MM.1S (cell line): ENCODE results near the gene DENND4B.
"Not testable (repeated sequence)": the region's sequence is repeated elsewhere in the genome, so short reads cannot be mapped to it uniquely, and the experiment has no call there.

ENCODE experiments used
- DNase-seq: peaks from one replicate; pipeline ENCODE4 v3.0.0-alpha.2; 2015
- H2AFZ ChIP-seq: fragments of 300-600 bp; sonication (generic); 2 replicates; pipeline ENCODE4 v1.6.0; 2016; ENCODE audit warnings: antibody characterized with exemption, low read length
- H3F3A ChIP-seq: fragments of 300-600 bp; sonication (generic); 2 replicates; pipeline ENCODE4 v1.6.1; 2016; ENCODE audit warnings: mild to moderate bottlenecking, antibody characterized with exemption, low read length, moderate library complexity, mixed read lengths; ENCODE audit not compliant: insufficient read depth
- H3K27ac ChIP-seq: fragments of 300-600 bp; sonication (generic); 2 replicates; pipeline ENCODE4 v1.5.1; 2016; ENCODE audit warnings: mild to moderate bottlenecking, low read length
- H3K27me3 ChIP-seq: fragments of 300-600 bp; sonication (generic); replicated peaks from 2 replicates; pipeline ENCODE4 v1.6.0; 2016; ENCODE audit warnings: low read length; ENCODE audit not compliant: insufficient read depth
- H3K36me3 ChIP-seq: fragments of 300-600 bp; sonication (generic); replicated peaks from 2 replicates; pipeline ENCODE4 v1.6.1; 2016; ENCODE audit warnings: mild to moderate bottlenecking, low read length, mixed read lengths; ENCODE audit not compliant: insufficient read depth
- H3K4me1 ChIP-seq: fragments of 300-600 bp; sonication (generic); 2 replicates; pipeline ENCODE4 v1.6.1; 2016; ENCODE audit warnings: low read length, mixed read lengths
- H3K4me2 ChIP-seq: fragments of 300-600 bp; sonication (generic); 2 replicates; pipeline ENCODE4 v1.6.0; 2016; ENCODE audit warnings: low read depth, low read length
- H3K4me3 ChIP-seq: fragments of 300-600 bp; sonication (generic); 2 replicates; pipeline ENCODE4 v1.5.1; 2016; ENCODE audit warnings: low read length, mixed read lengths
- H3K79me2 ChIP-seq: fragments of 300-600 bp; sonication (generic); 2 replicates; pipeline ENCODE4 v1.6.1; 2016; ENCODE audit warnings: mixed run types, low read length, mixed read lengths
- H3K9ac ChIP-seq: fragments of 300-600 bp; sonication (generic); 2 replicates; pipeline ENCODE4 v1.6.1; 2016; ENCODE audit warnings: low read length, mixed read lengths
- H3K9me2 ChIP-seq: fragments of 300-600 bp; sonication (generic); replicated peaks from 2 replicates; pipeline ENCODE4 v1.6.1; 2016; ENCODE audit warnings: mild to moderate bottlenecking, low read length, mixed read lengths; ENCODE audit not compliant: insufficient read depth
- H3K9me3 ChIP-seq: fragments of 300-600 bp; sonication (generic); replicated peaks from 2 replicates; pipeline ENCODE4 v1.6.1; 2016; ENCODE audit warnings: mild to moderate bottlenecking, low read length, mixed read lengths; ENCODE audit not compliant: insufficient read depth
- H4K20me1 ChIP-seq: fragments of 300-600 bp; sonication (generic); 2 replicates; pipeline ENCODE4 v1.6.1; 2016; ENCODE audit warnings: mild to moderate bottlenecking, low read length, moderate library complexity, mixed read lengths; ENCODE audit not compliant: insufficient read depth
- CTCF ChIP-seq: fragments of 300-600 bp; sonication (generic); IDR thresholded peaks from 2 replicates; pipeline ENCODE4 v1.5.1; 2016; ENCODE audit warnings: antibody characterized with exemption, low read length, mixed read lengths
- EZH2 ChIP-seq: fragments of 300-600 bp; sonication (generic); optimal IDR thresholded peaks from 2 replicates; pipeline ENCODE3; 2017; ENCODE audit warnings: low read depth, mild to moderate bottlenecking, antibody characterized with exemption, low read length, mixed read lengths
- EZH2phosphoT487 ChIP-seq: fragments of 300-600 bp; sonication (generic); IDR thresholded peaks from 2 replicates; pipeline ENCODE4 v1.6.1; 2018; ENCODE audit warnings: antibody characterized with exemption, low read length

The DENND4B gene

GRCh38 chr1:153907134-153907533 is 39.4 kb downstream of the DENND4B start:
- no peak overlapping the region for H3K4me2 ChIP-seq
- no peaks in the 10 kb centered on the region; the same call in 1 of the 2 replicates for H3F3A ChIP-seq
- H3K9me2 ChIP-seq: no peaks in the 10 kb centered on the region
- H3K4me1 ChIP-seq: no peaks in the 10 kb centered on the region
- H3K27ac ChIP-seq: no peak overlapping the region
- DNase-seq: no peak
- H3K9me3 ChIP-seq: no peaks in the 10 kb centered on the region
- H4K20me1 ChIP-seq: peaks cover 20% of the 10 kb centered on the region
- no peaks in the 10 kb centered on the region for H3K36me3 ChIP-seq
- no peak overlapping the region for H3K4me3 ChIP-seq
- H2AFZ ChIP-seq: no peak overlapping the region
- H3K27me3 ChIP-seq: no peaks in the 10 kb centered on the region
- H3K9ac ChIP-seq: no peak overlapping the region
- no peak for TF ChIP-seq EZH2phosphoT487
- no peak for TF ChIP-seq CTCF
- TF ChIP-seq EZH2: no peak
- H3K79me2 ChIP-seq: peaks cover 99% of the 10 kb centered on the region

GRCh38 chr1:153906396-153906795 is 40.1 kb downstream of the DENND4B start:
- H3K36me3 ChIP-seq: no peaks in the 10 kb centered on the region
- no peaks in the 10 kb centered on the region for H3K27me3 ChIP-seq
- peaks cover 98% of the 10 kb centered on the region for H3K79me2 ChIP-seq

GRCh38 chr1:153905908-153906307 is 40.6 kb downstream of the DENND4B start:
- not testable (repeated sequence) for DNase-seq, H3K9me3 ChIP-seq, H3F3A ChIP-seq, H3K27ac ChIP-seq, H3K4me2 ChIP-seq, H3K27me3 ChIP-seq, H3K4me3 ChIP-seq, H3K9ac ChIP-seq, H2AFZ ChIP-seq, H3K4me1 ChIP-seq, H3K9me2 ChIP-seq, H3K36me3 ChIP-seq
- Histone ChIP-seq H3K79me2 (peaks cover 98% of the 10 kb centered on the region), H4K20me1 (peaks cover 18% of the 10 kb centered on the region)

More at GRCh38 chr1:153906396-153906795, 40.1 kb downstream of the DENND4B start:
- H3K9ac ChIP-seq: no peak overlapping the region
- no peaks in the 10 kb centered on the region for H3K4me1 ChIP-seq
- DNase-seq: no peak
- no peak overlapping the region for H2AFZ ChIP-seq
- no peak overlapping the region for H3K4me2 ChIP-seq
- no peak for TF ChIP-seq EZH2
- TF ChIP-seq CTCF: no peak
- TF ChIP-seq EZH2phosphoT487: no peak
- no peaks in the 10 kb centered on the region; the same call in 1 of the 2 replicates for H3F3A ChIP-seq
- H3K27ac ChIP-seq: no peak overlapping the region
- H3K9me3 ChIP-seq: no peaks in the 10 kb centered on the region
- no peak overlapping the region for H3K4me3 ChIP-seq
- H3K9me2 ChIP-seq: no peaks in the 10 kb centered on the region
- peaks cover 20% of the 10 kb centered on the region for H4K20me1 ChIP-seq

- Histone ChIP-seq H3K27me3 (no peaks in the 10 kb centered on the region), H3K9ac (no peak overlapping the region), H3K9me2 (no peaks in the 10 kb centered on the region), H4K20me1 (peaks cover 16% of the 10 kb centered on the region), H3K4me3 (no peak overlapping the region), H3K27ac (no peak overlapping the region), H3F3A (no peaks in the 10 kb centered on the region; the same call in 1 of the 2 replicates), H2AFZ (no peak overlapping the region), H3K4me2 (no peak overlapping the region), H3K79me2 (peaks cover 99% of the 10 kb centered on the region), H3K4me1 (no peaks in the 10 kb centered on the region), H3K9me3 (no peaks in the 10 kb centered on the region), H3K36me3 (no peaks in the 10 kb centered on the region)
- DNase-seq: no peak
- no peak for TF ChIP-seq EZH2
- no peak for TF ChIP-seq CTCF
- no peak for TF ChIP-seq EZH2phosphoT487
These were observed 42.6 kb downstream of the DENND4B start for GRCh38 chr1:153903841-153904455.
